GM12878 (cell line): ENCODE data around the gene UMAD1. TPM values are rescaled to one million over a fixed set of nuclear protein-coding genes. Genes with fewer than 3 reads are reported as not detected.

Source experiments
- BCL11A ChIP-seq: IDR thresholded peaks from 2 replicates; pipeline ENCODE4 v1.6.1; 2011; ENCODE audit warnings: low read depth, low read length
- CBFB ChIP-seq: IDR thresholded peaks from 2 replicates; pipeline ENCODE4 v1.6.1; 2016; ENCODE audit warnings: antibody characterized with exemption, low read depth
- CEBPB ChIP-seq, 2 experiments: fragments of 150-350 bp in 1 of 2; IDR thresholded peaks; 2 replicates each; pipeline ENCODE4 v1.6.1; 2012 to 2014; ENCODE audit warnings: low read depth in 2 of 2, low read length in 2 of 2, borderline replicate concordance in 1 of 2, inconsistent platforms in 1 of 2
- CHD1 ChIP-seq: IDR thresholded peaks from 2 replicates; pipeline ENCODE4 v1.6.1; 2012; ENCODE audit warnings: low read depth, low read length, improper control_type of control experiment
- ETV6 ChIP-seq, 2 experiments: fragments of 450-650 bp in 1 of 2; IDR thresholded peaks in 1 of 2; conservative IDR thresholded peaks in 1 of 2; 2 replicates each; pipeline ENCODE4 v1.6.1; 2014; ENCODE audit warnings: antibody characterized with exemption in 1 of 2, borderline replicate concordance in 1 of 2, low read depth in 1 of 2, mild to moderate bottlenecking in 1 of 2, moderate library complexity in 1 of 2
- GATAD2B ChIP-seq: fragments of 450-650 bp; conservative IDR thresholded peaks from 2 replicates; pipeline ENCODE4 v1.6.1; 2017; ENCODE audit warnings: low read depth, mild to moderate bottlenecking, moderate library complexity
- IKZF1 ChIP-seq: fragments of 450-650 bp; conservative IDR thresholded peaks from 2 replicates; pipeline ENCODE4 v1.6.1; 2017; ENCODE audit warnings: antibody characterized with exemption, mild to moderate bottlenecking
- IRF4 ChIP-seq: IDR thresholded peaks from 2 replicates; pipeline ENCODE4 v1.6.1; 2011; ENCODE audit warnings: low read depth, low read length
- JUND ChIP-seq: IDR thresholded peaks from 2 replicates; pipeline ENCODE4 v1.6.1; 2012; ENCODE audit warnings: low read depth, mild to moderate bottlenecking, low read length, improper control_type of control experiment, moderate library complexity
- MEF2A ChIP-seq: IDR thresholded peaks from 2 replicates; pipeline ENCODE4 v1.6.1; 2011; ENCODE audit warnings: low read depth, mild to moderate bottlenecking, low read length, moderate library complexity; ENCODE audit not compliant: insufficient read depth
- RUNX3 ChIP-seq: IDR thresholded peaks from 2 replicates; pipeline ENCODE4 v1.6.1; 2012; ENCODE audit warnings: low read length, inconsistent platforms
- SIN3A ChIP-seq: IDR thresholded peaks from 2 replicates; pipeline ENCODE4 v1.6.1; 2012; ENCODE audit warnings: low read depth, low read length, improper control_type of control experiment
- SREBF1 ChIP-seq: IDR thresholded peaks from 2 replicates; pipeline ENCODE4 v1.6.1; 2012; ENCODE audit warnings: mild to moderate bottlenecking, low read length
- STAT3 ChIP-seq: IDR thresholded peaks from 2 replicates; pipeline ENCODE4 v1.6.1; 2011; ENCODE audit warnings: low read depth, low read length, improper control_type of control experiment
- TAF1 ChIP-seq: IDR thresholded peaks from 2 replicates; pipeline ENCODE4 v1.6.1; 2011; ENCODE audit warnings: mild to moderate bottlenecking, low read depth, low read length, borderline replicate concordance
- TBL1XR1 ChIP-seq: IDR thresholded peaks from 2 replicates; pipeline ENCODE4 v1.6.1; 2012; ENCODE audit warnings: low read depth, low read length, improper control_type of control experiment
- ZNF622 ChIP-seq: fragments of 450-650 bp; IDR thresholded peaks from 2 replicates; pipeline ENCODE4 v1.6.1; 2017; ENCODE audit warnings: mild to moderate bottlenecking, inconsistent platforms
- polyA plus RNA-seq, 11 experiments: library from polyadenylated mRNA; depleted of rRNA in 4 of 11; unstranded in 6 of 11; stranded (reverse) in 5 of 11; fragments of >200 nt; fragmentation: Nextera tagmentation in 4 of 11; fragmentation: Illumina TruSeq in 1 of 11; extraction: Ambion mirVana in 4 of 11; extraction: Trizol in 1 of 11; gene quantifications; 1 replicate in 1 of 11; 2 replicates in 10 of 11; pipeline versions ENCODE4 v1.2.1 to v1.2.3, GENCODE V29; 2011 to 2016; ENCODE audit warnings: inconsistent platforms in 2 of 11, missing spikeins in 2 of 11, low read depth in 1 of 11
- total RNA-seq, 4 experiments: library from RNA; depleted of rRNA in 3 of 4; stranded (reverse); fragments of >200 nt in 3 of 4; fragmentation: Illumina TruSeq in 1 of 4; extraction: Trizol in 1 of 4; gene quantifications; 2 replicates each; pipeline versions ENCODE4 v1.2.1 to v1.2.3, GENCODE V29; 2013 to 2021
- TF ChIP-seq, protein P1 (sequence below): IDR thresholded peaks from 2 replicates; pipeline ENCODE4 v1.6.1; 2011; ENCODE audit warnings: low read depth, low read length, improper control_type of control experiment, borderline replicate concordance
- TF ChIP-seq, protein P2 (sequence below): IDR thresholded peaks from 2 replicates; pipeline ENCODE4 v1.6.1; 2012; ENCODE audit warnings: low read depth, low read length, improper control_type of control experiment
- TF ChIP-seq, protein P3 (sequence below): fragments of 450-650 bp; IDR thresholded peaks from 2 replicates; pipeline ENCODE4 v1.6.1; 2017; ENCODE audit warnings: borderline replicate concordance
- TF ChIP-seq, protein P4 (sequence below): fragments of 450-650 bp; formaldehyde crosslinking; IDR thresholded peaks from 2 replicates; pipeline ENCODE4 v1.4.0; 2022; ENCODE audit warnings: mild to moderate bottlenecking, moderate library complexity
- TF ChIP-seq, protein P5 (sequence below): fragments of 150-350 bp; IDR thresholded peaks from 2 replicates; pipeline ENCODE4 v1.6.1; 2016; ENCODE audit warnings: low read depth, low read length

Gene UMAD1
- total and polyA plus RNA-seq, 10 of the 15 experiments (the other 5 are each of a cell fraction or from before 2014, with no cell fraction given) = 6.0 to 28.6 (median 9.3) TPM

DNA sequence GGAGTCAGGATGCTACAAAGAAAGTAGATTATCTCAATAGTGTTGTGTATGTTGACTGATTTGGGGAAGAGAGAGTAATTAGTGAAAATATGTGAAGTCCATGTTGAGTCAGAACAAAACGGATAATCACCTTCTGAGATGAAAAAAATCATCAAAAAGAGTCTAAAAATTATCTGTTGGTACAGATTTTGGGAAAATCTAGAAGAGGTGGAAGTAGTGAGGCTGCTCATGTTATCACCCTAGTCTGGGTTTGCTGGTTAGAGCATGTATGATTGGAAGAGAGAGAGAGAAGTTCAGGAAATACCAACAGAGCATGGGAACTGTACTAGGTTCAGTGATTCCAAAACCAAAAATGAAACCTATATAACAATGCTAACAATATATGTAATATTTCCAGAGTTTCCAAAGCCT lies 65.6 kb downstream of the UMAD1 start (continued):
- TF ChIP-seq TAF1 (no peak), STAT3 (no peak), MEF2A (no peak), ZNF622 (no peak), ETV6 (conservative IDR thresholded peaks at IDR 0.05 in 1 of 2, IDR thresholded peaks at IDR 0.05 in 1 of 2; ENCODE audit: borderline replicate concordance in 1 of 2, low read depth in 1 of 2) (peak in 1 of 2 experiments; percentile 38; a peak in 1 of 4 replicates), RUNX3 (peak; percentile 52), IKZF1 (peak; percentile 95), CEBPB (IDR thresholded peaks at IDR 0.05; ENCODE audit: borderline replicate concordance in 1 of 2, low read depth in 2 of 2, low read length in 2 of 2) (0 out of 4 replicates have a peak, but pooled peaks of 1 of the 2 experiments have one; percentile 15), SIN3A (no peak), CHD1 (no peak), TBL1XR1 (no peak), GATAD2B (peak; percentile 55; the same call in 1 of the 2 replicates), IRF4 (peak; percentile 72), BCL11A (peak; percentile 92), SREBF1 (no peak), CBFB (no peak), JUND (peak; percentile 79; the same call in 1 of the 2 replicates)
- TF ChIP-seq, protein P1, sequence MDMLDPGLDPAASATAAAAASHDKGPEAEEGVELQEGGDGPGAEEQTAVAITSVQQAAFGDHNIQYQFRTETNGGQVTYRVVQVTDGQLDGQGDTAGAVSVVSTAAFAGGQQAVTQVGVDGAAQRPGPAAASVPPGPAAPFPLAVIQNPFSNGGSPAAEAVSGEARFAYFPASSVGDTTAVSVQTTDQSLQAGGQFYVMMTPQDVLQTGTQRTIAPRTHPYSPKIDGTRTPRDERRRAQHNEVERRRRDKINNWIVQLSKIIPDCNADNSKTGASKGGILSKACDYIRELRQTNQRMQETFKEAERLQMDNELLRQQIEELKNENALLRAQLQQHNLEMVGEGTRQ = no peak
- TF ChIP-seq, protein P2, sequence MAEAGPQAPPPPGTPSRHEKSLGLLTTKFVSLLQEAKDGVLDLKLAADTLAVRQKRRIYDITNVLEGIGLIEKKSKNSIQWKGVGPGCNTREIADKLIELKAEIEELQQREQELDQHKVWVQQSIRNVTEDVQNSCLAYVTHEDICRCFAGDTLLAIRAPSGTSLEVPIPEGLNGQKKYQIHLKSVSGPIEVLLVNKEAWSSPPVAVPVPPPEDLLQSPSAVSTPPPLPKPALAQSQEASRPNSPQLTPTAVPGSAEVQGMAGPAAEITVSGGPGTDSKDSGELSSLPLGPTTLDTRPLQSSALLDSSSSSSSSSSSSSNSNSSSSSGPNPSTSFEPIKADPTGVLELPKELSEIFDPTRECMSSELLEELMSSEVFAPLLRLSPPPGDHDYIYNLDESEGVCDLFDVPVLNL = no peak
- TF ChIP-seq, protein P3, sequence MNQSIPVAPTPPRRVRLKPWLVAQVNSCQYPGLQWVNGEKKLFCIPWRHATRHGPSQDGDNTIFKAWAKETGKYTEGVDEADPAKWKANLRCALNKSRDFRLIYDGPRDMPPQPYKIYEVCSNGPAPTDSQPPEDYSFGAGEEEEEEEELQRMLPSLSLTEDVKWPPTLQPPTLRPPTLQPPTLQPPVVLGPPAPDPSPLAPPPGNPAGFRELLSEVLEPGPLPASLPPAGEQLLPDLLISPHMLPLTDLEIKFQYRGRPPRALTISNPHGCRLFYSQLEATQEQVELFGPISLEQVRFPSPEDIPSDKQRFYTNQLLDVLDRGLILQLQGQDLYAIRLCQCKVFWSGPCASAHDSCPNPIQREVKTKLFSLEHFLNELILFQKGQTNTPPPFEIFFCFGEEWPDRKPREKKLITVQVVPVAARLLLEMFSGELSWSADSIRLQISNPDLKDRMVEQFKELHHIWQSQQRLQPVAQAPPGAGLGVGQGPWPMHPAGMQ = no peak
- TF ChIP-seq, protein P4, sequence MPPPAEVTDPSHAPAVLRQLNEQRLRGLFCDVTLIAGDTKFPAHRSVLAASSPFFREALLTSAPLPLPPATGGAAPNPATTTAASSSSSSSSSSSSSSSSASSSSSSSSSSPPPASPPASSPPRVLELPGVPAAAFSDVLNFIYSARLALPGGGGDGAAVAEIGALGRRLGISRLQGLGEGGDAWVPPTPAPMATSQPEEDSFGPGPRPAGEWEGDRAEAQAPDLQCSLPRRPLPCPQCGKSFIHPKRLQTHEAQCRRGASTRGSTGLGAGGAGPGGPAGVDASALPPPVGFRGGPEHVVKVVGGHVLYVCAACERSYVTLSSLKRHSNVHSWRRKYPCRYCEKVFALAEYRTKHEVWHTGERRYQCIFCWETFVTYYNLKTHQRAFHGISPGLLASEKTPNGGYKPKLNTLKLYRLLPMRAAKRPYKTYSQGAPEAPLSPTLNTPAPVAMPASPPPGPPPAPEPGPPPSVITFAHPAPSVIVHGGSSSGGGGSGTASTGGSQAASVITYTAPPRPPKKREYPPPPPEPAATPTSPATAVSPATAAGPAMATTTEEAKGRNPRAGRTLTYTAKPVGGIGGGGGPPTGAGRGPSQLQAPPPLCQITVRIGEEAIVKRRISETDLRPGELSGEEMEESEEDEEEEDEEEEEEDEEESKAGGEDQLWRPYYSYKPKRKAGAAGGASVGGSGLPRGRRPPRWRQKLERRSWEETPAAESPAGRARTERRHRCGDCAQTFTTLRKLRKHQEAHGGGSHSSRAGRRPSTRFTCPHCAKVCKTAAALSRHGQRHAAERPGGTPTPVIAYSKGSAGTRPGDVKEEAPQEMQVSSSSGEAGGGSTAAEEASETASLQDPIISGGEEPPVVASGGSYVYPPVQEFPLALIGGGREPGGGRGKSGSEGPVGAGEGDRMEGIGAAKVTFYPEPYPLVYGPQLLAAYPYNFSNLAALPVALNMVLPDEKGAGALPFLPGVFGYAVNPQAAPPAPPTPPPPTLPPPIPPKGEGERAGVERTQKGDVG (CRISPR knock-in tag) = no peak
- TF ChIP-seq, protein P5, sequence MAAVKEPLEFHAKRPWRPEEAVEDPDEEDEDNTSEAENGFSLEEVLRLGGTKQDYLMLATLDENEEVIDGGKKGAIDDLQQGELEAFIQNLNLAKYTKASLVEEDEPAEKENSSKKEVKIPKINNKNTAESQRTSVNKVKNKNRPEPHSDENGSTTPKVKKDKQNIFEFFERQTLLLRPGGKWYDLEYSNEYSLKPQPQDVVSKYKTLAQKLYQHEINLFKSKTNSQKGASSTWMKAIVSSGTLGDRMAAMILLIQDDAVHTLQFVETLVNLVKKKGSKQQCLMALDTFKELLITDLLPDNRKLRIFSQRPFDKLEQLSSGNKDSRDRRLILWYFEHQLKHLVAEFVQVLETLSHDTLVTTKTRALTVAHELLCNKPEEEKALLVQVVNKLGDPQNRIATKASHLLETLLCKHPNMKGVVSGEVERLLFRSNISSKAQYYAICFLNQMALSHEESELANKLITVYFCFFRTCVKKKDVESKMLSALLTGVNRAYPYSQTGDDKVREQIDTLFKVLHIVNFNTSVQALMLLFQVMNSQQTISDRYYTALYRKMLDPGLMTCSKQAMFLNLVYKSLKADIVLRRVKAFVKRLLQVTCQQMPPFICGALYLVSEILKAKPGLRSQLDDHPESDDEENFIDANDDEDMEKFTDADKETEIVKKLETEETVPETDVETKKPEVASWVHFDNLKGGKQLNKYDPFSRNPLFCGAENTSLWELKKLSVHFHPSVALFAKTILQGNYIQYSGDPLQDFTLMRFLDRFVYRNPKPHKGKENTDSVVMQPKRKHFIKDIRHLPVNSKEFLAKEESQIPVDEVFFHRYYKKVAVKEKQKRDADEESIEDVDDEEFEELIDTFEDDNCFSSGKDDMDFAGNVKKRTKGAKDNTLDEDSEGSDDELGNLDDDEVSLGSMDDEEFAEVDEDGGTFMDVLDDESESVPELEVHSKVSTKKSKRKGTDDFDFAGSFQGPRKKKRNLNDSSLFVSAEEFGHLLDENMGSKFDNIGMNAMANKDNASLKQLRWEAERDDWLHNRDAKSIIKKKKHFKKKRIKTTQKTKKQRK = no peak
